ENCODE data around the gene SYT17.

The SYT17 gene

GRCh38 chr16:19228575-19228974 lies 60.5 kb downstream of the SYT17 start:
- FAIRE-seq, result no peak
- no peak for DNase-seq (ENCODE audit: insufficient read length, low spot score)
- TF ChIP-seq POLR2A (IDR thresholded peaks at IDR 0.05; ENCODE audit: low read depth, low read length), result no peak

- TF ChIP-seq POLR2A (IDR thresholded peaks at IDR 0.05; ENCODE audit: low read depth, low read length), result no peak
- DNase-seq (ENCODE audit: insufficient read length, low spot score) (no peak), FAIRE-seq (no peak)
These were observed 62.5 kb downstream of the SYT17 start for GRCh38 chr16:19230575-19230974.

- TF ChIP-seq POLR2A (IDR thresholded peaks at IDR 0.05; ENCODE audit: low read depth, low read length), result no peak
- no peak for FAIRE-seq
- DNase-seq (ENCODE audit: insufficient read length, low spot score), result no peak
These were observed 63.8 kb downstream of the SYT17 start for GRCh38 chr16:19231881-19232280.

- no peak for TF ChIP-seq POLR2A (IDR thresholded peaks at IDR 0.05; ENCODE audit: low read depth, low read length)
- FAIRE-seq, result no peak
- no peak for DNase-seq (ENCODE audit: insufficient read length, low spot score)
These were observed 64.9 kb downstream of the SYT17 start for GRCh38 chr16:19232988-19233387.

GRCh38 chr16:19235478-19235877 lies 67.4 kb downstream of the SYT17 start:
- FAIRE-seq, result no peak
- no peak for DNase-seq (ENCODE audit: insufficient read length, low spot score)
- TF ChIP-seq POLR2A (IDR thresholded peaks at IDR 0.05; ENCODE audit: low read depth, low read length), result no peak

- no peak for TF ChIP-seq POLR2A (IDR thresholded peaks at IDR 0.05; ENCODE audit: low read depth, low read length)
- DNase-seq (ENCODE audit: insufficient read length, low spot score) (no peak), FAIRE-seq (no peak)
These were observed 67.8 kb downstream of the SYT17 start for GRCh38 chr16:19235886-19236285.

- no peak for TF ChIP-seq POLR2A (IDR thresholded peaks at IDR 0.05; ENCODE audit: low read depth, low read length)
- no peak for DNase-seq (ENCODE audit: insufficient read length, low spot score)
These were observed 68.6 kb downstream of the SYT17 start for GRCh38 chr16:19236561-19237209.

GRCh38 chr16:19238406-19238805 lies 70.4 kb downstream of the SYT17 start:
- FAIRE-seq, result no peak
- no peak for TF ChIP-seq POLR2A (IDR thresholded peaks at IDR 0.05; ENCODE audit: low read depth, low read length)
- no peak for DNase-seq (ENCODE audit: insufficient read length, low spot score)

More at GRCh38 chr16:19236561-19237209, 68.6 kb downstream of the SYT17 start:
- no peak for FAIRE-seq

GRCh38 chr16:19239511-19240155 lies 71.6 kb downstream of the SYT17 start:
- FAIRE-seq (no peak), DNase-seq (ENCODE audit: insufficient read length, low spot score) (no peak)
- TF ChIP-seq POLR2A (IDR thresholded peaks at IDR 0.05; ENCODE audit: low read depth, low read length), result no peak

- no peak for TF ChIP-seq POLR2A (IDR thresholded peaks at IDR 0.05; ENCODE audit: low read depth, low read length)
- DNase-seq (ENCODE audit: insufficient read length, low spot score) (no peak), FAIRE-seq (no peak)
These were observed 72.5 kb downstream of the SYT17 start for GRCh38 chr16:19240494-19240893.

- TF ChIP-seq POLR2A (IDR thresholded peaks at IDR 0.05; ENCODE audit: low read depth, low read length), result no peak
These were observed 73.5 kb downstream of the SYT17 start for GRCh38 chr16:19241512-19241911.

GRCh38 chr16:19242186-19242585 lies 74.1 kb downstream of the SYT17 start:
- TF ChIP-seq POLR2A (IDR thresholded peaks at IDR 0.05; ENCODE audit: low read depth, low read length), result no peak
- DNase-seq (ENCODE audit: insufficient read length, low spot score), result no peak

More at GRCh38 chr16:19241512-19241911, 73.5 kb downstream of the SYT17 start:
- FAIRE-seq (no peak), DNase-seq (ENCODE audit: insufficient read length, low spot score) (no peak)

GRCh38 chr16:19242987-19243575 lies 75.0 kb downstream of the SYT17 start:
- FAIRE-seq, result no peak
- no peak for DNase-seq (ENCODE audit: insufficient read length, low spot score)
- TF ChIP-seq POLR2A (IDR thresholded peaks at IDR 0.05; ENCODE audit: low read depth, low read length), result no peak

More at GRCh38 chr16:19242186-19242585, 74.1 kb downstream of the SYT17 start:
- FAIRE-seq, result no peak

GRCh38 chr16:19245326-19245925 lies 77.4 kb downstream of the SYT17 start:
- FAIRE-seq, result no peak
- no peak for DNase-seq (ENCODE audit: insufficient read length, low spot score)
- TF ChIP-seq POLR2A (IDR thresholded peaks at IDR 0.05; ENCODE audit: low read depth, low read length), result no peak

All from H54 (cell line).